GM19438 (cell line): ENCODE data around the gene TEAD2.
"Not testable (repeated sequence)": the region's sequence is repeated elsewhere in the genome, so short reads cannot be mapped to it uniquely, and the experiment has no call there.

Experiments used
- ATAC-seq: cut with Tn5 transposase; IDR thresholded peaks from one replicate; pipeline ENCODE4 v1.9.1; 2021; ENCODE audit warnings: low read depth; ENCODE audit not compliant: unreplicated experiment

The TEAD2 gene

GRCh38 chr19:49389406-49389805 lies 27.2 kb upstream of the TEAD2 start:
- no peak for ATAC-seq

- ATAC-seq = no peak
Observed at GRCh38 chr19:49387936-49388372, 25.7 kb upstream of the TEAD2 start, which contains the start of gene KASH5. TSS of gene KASH5 (plus strand) at chr19:49388249. CDS start at chr19:49390884, 2,635 bp downstream.

GRCh38 chr19:49383599-49383998 lies 21.4 kb upstream of the TEAD2 start:
- no peak for ATAC-seq

- no peak for ATAC-seq
Observed at GRCh38 chr19:49382639-49383038, 20.4 kb upstream of the TEAD2 start.

GRCh38 chr19:49380391-49380790 lies 18.2 kb upstream of the TEAD2 start:
- ATAC-seq = no peak

GRCh38 chr19:49378512-49378911 lies 16.3 kb upstream of the TEAD2 start:
- ATAC-seq = no peak

- no peak for ATAC-seq
Observed at GRCh38 chr19:49374665-49375434, 12.6 kb upstream of the TEAD2 start.

GRCh38 chr19:49373174-49373573 lies 11.0 kb upstream of the TEAD2 start:
- ATAC-seq = not testable (repeated sequence)

- no peak for ATAC-seq
Observed at GRCh38 chr19:49371184-49371583, 9.0 kb upstream of the TEAD2 start.

- ATAC-seq = no peak
Observed at GRCh38 chr19:49368711-49369358, 6.6 kb upstream of the TEAD2 start.

GRCh38 chr19:49366110-49366509 lies 3.9 kb upstream of the TEAD2 start:
- no peak for ATAC-seq

GRCh38 chr19:49364083-49364737 lies 2.0 kb upstream of the TEAD2 start:
- ATAC-seq = no peak

GRCh38 chr19:49363268-49364082 lies 1.3 kb upstream of the TEAD2 start, which contains the start of gene DKKL1:
TSS of gene DKKL1 (plus strand) at chr19:49363877. CDS start at chr19:49363999, 122 bp downstream.
- ATAC-seq = no peak

GRCh38 chr19:49362929-49363267 lies 682 bp upstream of the TEAD2 start:
- no peak for ATAC-seq

GRCh38 chr19:49361438-49362047 lies 673 bp downstream of the TEAD2 start:
- no peak for ATAC-seq

- no peak for ATAC-seq
Observed at GRCh38 chr19:49359851-49360820, 2.1 kb downstream of the TEAD2 start.

GRCh38 chr19:49357186-49357585 lies 5.0 kb downstream of the TEAD2 start:
- no peak for ATAC-seq

- no peak for ATAC-seq
Observed at GRCh38 chr19:49356382-49356781, 5.8 kb downstream of the TEAD2 start.

- ATAC-seq = no peak
Observed at GRCh38 chr19:49355909-49356353, 6.3 kb downstream of the TEAD2 start.
